ENCODE results near the gene FCHSD2.
"Not testable (repeated sequence)": the region's sequence is repeated elsewhere in the genome, so short reads cannot be mapped to it uniquely, and the experiment has no call there.

FCHSD2 gene

GRCh38 chr11:73147771-73148681, 5.9 kb upstream of the FCHSD2 start:
- no peak for DNase-seq

GRCh38 chr11:73145986-73146575, 4.0 kb upstream of the FCHSD2 start:
- no peak for DNase-seq

- no peak for DNase-seq
These were observed 1.2 kb upstream of the FCHSD2 start for GRCh38 chr11:73143126-73143838.

GRCh38 chr11:73141309-73142127, 600 bp downstream of the FCHSD2 start:
- no peak for DNase-seq

- peak; percentile 34 for DNase-seq
These were observed 1.1 kb downstream of the FCHSD2 start for GRCh38 chr11:73141031-73141308.

- peak; percentile 30 for DNase-seq
These were observed 1.7 kb downstream of the FCHSD2 start for GRCh38 chr11:73140213-73141030.

GRCh38 chr11:73139476-73140198, 2.5 kb downstream of the FCHSD2 start:
- DNase-seq = no peak

- DNase-seq = no peak
These were observed 4.2 kb downstream of the FCHSD2 start for GRCh38 chr11:73137944-73138274.

GRCh38 chr11:73137262-73137943, 4.7 kb downstream of the FCHSD2 start:
- DNase-seq = no peak

GRCh38 chr11:73136722-73137121, 5.4 kb downstream of the FCHSD2 start:
- not testable (repeated sequence) for DNase-seq

- DNase-seq = no peak
These were observed 6.5 kb downstream of the FCHSD2 start for GRCh38 chr11:73135346-73136284.

GRCh38 chr11:73132349-73132748, 9.8 kb downstream of the FCHSD2 start:
- DNase-seq = not testable (repeated sequence)

- DNase-seq = no peak
These were observed 11.9 kb downstream of the FCHSD2 start for GRCh38 chr11:73130181-73130580.

- no peak for DNase-seq
These were observed 12.9 kb downstream of the FCHSD2 start for GRCh38 chr11:73129198-73129597.

- DNase-seq = no peak
These were observed 15.2 kb downstream of the FCHSD2 start for GRCh38 chr11:73126804-73127480.

GRCh38 chr11:73124800-73125199, 17.3 kb downstream of the FCHSD2 start:
- no peak for DNase-seq

GRCh38 chr11:73123892-73124291, 18.2 kb downstream of the FCHSD2 start:
- DNase-seq = not testable (repeated sequence)

- no peak for DNase-seq
These were observed 20.4 kb downstream of the FCHSD2 start for GRCh38 chr11:73121692-73122091.

GRCh38 chr11:73117071-73117470, 25.0 kb downstream of the FCHSD2 start:
- DNase-seq = no peak

All from activated T-cell treated with anti-CD3 and anti-CD28 coated beads, Interleukin-2, amount 50 U/mL, for 1 hour (primary cell).